CD4-positive, alpha-beta T cell treated with Interleukin-17A for 4 hours (primary cell): ENCODE results near the gene GABBR2.

Source experiments
- DNase-seq: peaks from one replicate; pipeline ENCODE4 v3.0.0-alpha.2; 2020; ENCODE audit warnings: mixed read lengths

Gene GABBR2

DNA sequence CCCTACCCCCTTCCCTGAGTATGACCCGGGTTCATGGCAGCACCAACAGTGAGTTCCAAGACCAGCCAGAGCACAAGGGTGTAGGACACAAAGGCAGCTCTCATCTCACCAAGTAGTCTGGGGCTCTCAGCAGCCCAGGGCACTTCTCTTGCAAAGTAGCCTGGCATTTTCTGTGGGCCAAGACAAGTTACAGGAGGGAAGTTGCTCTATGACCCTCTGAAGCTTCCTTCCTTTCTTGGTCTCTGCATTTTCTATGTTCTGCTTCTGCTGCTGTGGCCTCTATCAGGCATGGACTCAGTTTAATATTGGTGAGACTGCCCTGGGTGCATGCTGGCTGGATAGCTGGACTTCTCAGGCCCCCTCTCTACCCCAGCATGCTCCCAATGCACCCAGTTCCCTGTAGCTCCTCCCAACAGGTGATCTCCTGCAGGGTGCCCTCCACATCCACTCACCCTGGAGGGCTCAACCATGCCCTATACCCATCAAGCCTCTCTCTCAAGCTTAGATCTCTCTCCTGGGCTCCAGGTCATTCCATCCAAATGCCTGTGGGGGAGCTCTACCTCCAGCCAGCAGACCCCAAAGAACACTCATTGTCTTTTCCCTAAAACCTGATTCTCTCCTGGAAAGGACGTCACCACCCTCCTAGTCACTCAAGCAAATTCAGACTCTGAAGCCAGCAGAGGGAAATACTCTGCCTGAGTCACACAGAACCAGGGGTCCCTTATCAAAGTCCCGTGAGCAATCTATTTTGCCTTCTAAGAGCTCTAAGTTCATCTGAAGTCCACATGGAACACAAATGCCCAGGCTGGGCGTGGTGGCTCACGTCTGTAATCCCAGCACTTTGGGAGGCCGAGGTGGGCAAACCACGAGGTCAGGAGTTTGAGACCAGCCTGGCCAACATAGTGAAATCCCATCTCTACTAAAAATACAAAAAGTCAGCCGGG lies 467.1 kb downstream of the GABBR2 start:
- no peak for DNase-seq

GRCh38 chr9:98240475-98240874 lies 468.3 kb downstream of the GABBR2 start:
- DNase-seq, result no peak
